HCT116 (cell line): Measurements from ENCODE around the gene PKD2. TPM values are rescaled to one million over a fixed set of nuclear protein-coding genes. Genes with fewer than 3 reads are reported as not detected.

Source experiments
- ATAC-seq: fragments of 200-7000 bp; cut with Tn5 transposase; 2 replicates; pipeline ENCODE4 v1.9.1; 2020; ENCODE audit warnings: mild to moderate bottlenecking, moderate library complexity
- BruUV-seq: library from RNA; stranded (reverse); fragments of 400-500 nt; replicated peaks from 2 replicates; lab custom pipeline; 2021; lab: Mats Ljungman, UMichigan
- CTCF ChIA-PET: fragments of 300-600 bp; sonication (Branson Sonifier 250); formaldehyde crosslinking; loops from one replicate; lab custom pipeline; 2021; ENCODE audit warnings: antibody characterized with exemption; lab: Charles Lee
- POLR2A ChIA-PET: fragments of 300-600, 350-600 bp; sonication (Branson Sonifier 250); formaldehyde crosslinking; loops from one replicate; lab custom pipeline; 2021; ENCODE audit warnings: antibody characterized with exemption; lab: Charles Lee
- RAD21 ChIA-PET, 2 experiments: fragments of 300-600 bp; sonication (Branson Sonifier 250); formaldehyde crosslinking; loops; one replicate each; lab custom pipeline; 2023; ENCODE audit warnings: low total read pairs in 2 of 2; ENCODE audit not compliant: uncharacterized antibody in 2 of 2, unreplicated experiment in 2 of 2, low non-redundant PET in 1 of 2; lab: Charles Lee
- DNase-seq: peaks from one replicate; pipeline ENCODE4 v3.0.0-alpha.2; 2010; ENCODE audit warnings: low read depth, low spot score
- H2AFZ ChIP-seq: fragments of 200-600 bp; shearing (Covaris generic), sonication (generic); 2 replicates; pipeline ENCODE4 v1.6.1; 2017; ENCODE audit warnings: low read depth, mixed run types, mixed read lengths, antibody characterized with exemption, low read length; ENCODE audit not compliant: poor library complexity, severe bottlenecking
- H3K27ac ChIP-seq: 2 replicates; pipeline ENCODE4 v1.5.1; 2012; ENCODE audit warnings: low read depth, low read length
- H3K27me3 ChIP-seq: fragments of 200-600 bp; sonication (generic); 2 replicates; pipeline ENCODE4 v1.6.1; 2016; ENCODE audit warnings: mixed run types, low read length, mixed read lengths; ENCODE audit not compliant: insufficient read depth
- H3K36me3 ChIP-seq, 2 experiments: fragments of 200-500 bp in 1 of 2; fragments of 200-600 bp in 1 of 2; sonication (Bioruptor generic) in 1 of 2; sonication (generic) in 1 of 2; 2 replicates each; pipeline versions ENCODE4 v1.5.1 to v1.6.1; 2014 to 2016; ENCODE audit warnings: low read length in 2 of 2, inconsistent platforms in 1 of 2, mixed read lengths in 1 of 2, mixed run types in 1 of 2; ENCODE audit not compliant: insufficient read depth in 2 of 2, control insufficient read depth in 1 of 2
- H3K4me1 ChIP-seq, 2 experiments: fragments of 200-600 bp in 1 of 2; sonication (generic) in 1 of 2; 2 replicates each; pipeline versions ENCODE4 v1.5.1 to v1.6.1; 2012 to 2017; ENCODE audit warnings: low read length in 2 of 2, inconsistent platforms in 1 of 2, mild to moderate bottlenecking in 1 of 2, mixed read lengths in 1 of 2, mixed run types in 1 of 2, moderate library complexity in 1 of 2; ENCODE audit not compliant: insufficient read depth in 2 of 2, control insufficient read depth in 1 of 2
- H3K4me2 ChIP-seq: fragments of 200-600 bp; sonication (generic); 2 replicates; pipeline ENCODE4 v1.6.1; 2017; ENCODE audit warnings: mixed run types, low read length, mixed read lengths
- H3K4me3 ChIP-seq, 2 experiments: fragments of 200-600 bp in 1 of 2; sonication (generic) in 1 of 2; replicated peaks in 1 of 2; 2 replicates each; pipeline ENCODE4 v1.5.1; 2011 to 2016; ENCODE audit warnings: low read length in 2 of 2, control low read depth in 1 of 2, low read depth in 1 of 2, mild to moderate bottlenecking in 1 of 2, mixed read lengths in 1 of 2, mixed run types in 1 of 2
- H3K79me2 ChIP-seq: fragments of 200-600 bp; sonication (generic); 2 replicates; pipeline ENCODE4 v1.6.1; 2017; ENCODE audit warnings: mild to moderate bottlenecking, mixed run types, low read length, moderate library complexity, mixed read lengths; ENCODE audit not compliant: insufficient read depth
- H3K9ac ChIP-seq: fragments of 200-600 bp; sonication (generic); 2 replicates; pipeline ENCODE4 v1.6.1; 2016; ENCODE audit warnings: low read length, mixed read lengths
- H3K9me2 ChIP-seq: fragments of 200-600 bp; sonication (generic), shearing (Covaris generic); 2 replicates; pipeline ENCODE4 v1.6.1; 2017; ENCODE audit warnings: mixed run types, mild to moderate bottlenecking, moderate library complexity; ENCODE audit not compliant: insufficient read depth
- H3K9me3 ChIP-seq, 2 experiments: fragments of 200-500 bp in 1 of 2; fragments of 200-600 bp in 1 of 2; sonication (Bioruptor generic) in 1 of 2; sonication (generic) in 1 of 2; 2 replicates each; pipeline ENCODE4 v1.6.1; 2014 to 2017; ENCODE audit warnings: low read length in 2 of 2, mixed read lengths in 2 of 2, inconsistent platforms in 1 of 2, low read depth in 1 of 2, mild to moderate bottlenecking in 1 of 2, mixed run types in 1 of 2, moderate library complexity in 1 of 2; ENCODE audit not compliant: control insufficient read depth in 1 of 2, insufficient read depth in 1 of 2
- H4K20me1 ChIP-seq: fragments of 200-600 bp; sonication (generic), shearing (Covaris generic); 2 replicates; pipeline ENCODE4 v1.6.1; 2017; ENCODE audit warnings: mixed run types, mild to moderate bottlenecking, moderate library complexity; ENCODE audit not compliant: insufficient read depth
- CBX3 ChIP-seq: IDR thresholded peaks from 2 replicates; pipeline ENCODE4 v1.6.1; 2012; ENCODE audit warnings: low read depth
- CTCF ChIP-seq, 3 experiments: fragments of 200-600 bp in 1 of 3; sonication (generic) in 1 of 3; IDR thresholded peaks in 2 of 3; conservative IDR thresholded peaks in 1 of 3; 2 replicates each; pipeline ENCODE4 v1.5.1; 2012 to 2017; ENCODE audit warnings: low read depth in 2 of 3, low read length in 2 of 3, antibody characterized with exemption in 1 of 3, borderline replicate concordance in 1 of 3, control low read depth in 1 of 3, mild to moderate bottlenecking in 1 of 3, mixed read lengths in 1 of 3, mixed run types in 1 of 3, moderate library complexity in 1 of 3; ENCODE audit not compliant: insufficient read depth in 1 of 3
- EGR1 ChIP-seq: IDR thresholded peaks from 2 replicates; pipeline ENCODE4 v1.6.1; 2012; ENCODE audit warnings: low read depth
- ELF1 ChIP-seq: IDR thresholded peaks from 2 replicates; pipeline ENCODE4 v1.6.1; 2012; ENCODE audit warnings: low read depth, borderline replicate concordance
- EZH2 ChIP-seq: fragments of 200-600 bp; sonication (generic); IDR thresholded peaks from 2 replicates; pipeline ENCODE4 v1.6.1; 2017; ENCODE audit warnings: antibody characterized with exemption, mixed run types
- EZH2phosphoT487 ChIP-seq: fragments of 200-600 bp; IDR thresholded peaks from 2 replicates; pipeline ENCODE4 v1.6.1; 2018; ENCODE audit warnings: antibody characterized with exemption, borderline replicate concordance
- FOSL1 ChIP-seq: IDR thresholded peaks from 2 replicates; pipeline ENCODE4 v1.6.1; 2012; ENCODE audit warnings: low read depth
- JUND ChIP-seq: IDR thresholded peaks from 2 replicates; pipeline ENCODE4 v1.6.1; 2012
- MAX ChIP-seq: IDR thresholded peaks from 2 replicates; pipeline ENCODE4 v1.6.1; 2012
- POLR2A ChIP-seq: IDR thresholded peaks from 2 replicates; pipeline ENCODE4 v1.7.0; 2011; ENCODE audit warnings: borderline replicate concordance; ENCODE audit not compliant: insufficient read depth, insufficient read length; ENCODE audit errors: extremely low read depth
- POLR2AphosphoS5 ChIP-seq: IDR thresholded peaks from 2 replicates; pipeline ENCODE4 v1.6.1; 2011; ENCODE audit warnings: mild to moderate bottlenecking, low read depth, low read length, moderate library complexity
- SIN3A ChIP-seq: IDR thresholded peaks from 2 replicates; pipeline ENCODE4 v1.6.1; 2012; ENCODE audit warnings: low read depth
- SP1 ChIP-seq: IDR thresholded peaks from 2 replicates; pipeline ENCODE4 v1.6.1; 2012; ENCODE audit warnings: low read depth
- TCF7L2 ChIP-seq: IDR thresholded peaks from 2 replicates; pipeline ENCODE4 v1.7.0; 2011; ENCODE audit warnings: borderline replicate concordance, inconsistent platforms; ENCODE audit not compliant: insufficient read depth, insufficient read length; ENCODE audit errors: extremely low read depth
- YY1 ChIP-seq: IDR thresholded peaks from 2 replicates; pipeline ENCODE4 v1.6.1; 2011; ENCODE audit warnings: low read length, low read depth, moderate library complexity, mild to moderate bottlenecking; ENCODE audit not compliant: insufficient replicate concordance; ENCODE audit errors: extremely low read depth
- ZFX ChIP-seq: fragments of 450-650 bp; IDR thresholded peaks from 2 replicates; pipeline ENCODE4 v1.6.1; 2017
- intact Hi-C: fragments of 100-400 bp; cut with micrococcal nuclease; formaldehyde crosslinking; loops from 2 replicates; pipeline ENCODE4 v1.10.0; 2022
- total RNA-seq: library from RNA; stranded (reverse); gene quantifications from one replicate; pipeline ENCODE4 v1.2.1, GENCODE V29; 2021; ENCODE audit not compliant: unreplicated experiment

The PKD2 gene
- total RNA-seq, 1 experiment from 2014 or later = 10.1 TPM

- no peak for TF ChIP-seq SP1
- TF ChIP-seq POLR2A = no peak
- no peak for TF ChIP-seq EZH2
These were observed 83.5 kb downstream of the PKD2 start (continued) for GRCh38 chr4:88090898-88091297.

DNA sequence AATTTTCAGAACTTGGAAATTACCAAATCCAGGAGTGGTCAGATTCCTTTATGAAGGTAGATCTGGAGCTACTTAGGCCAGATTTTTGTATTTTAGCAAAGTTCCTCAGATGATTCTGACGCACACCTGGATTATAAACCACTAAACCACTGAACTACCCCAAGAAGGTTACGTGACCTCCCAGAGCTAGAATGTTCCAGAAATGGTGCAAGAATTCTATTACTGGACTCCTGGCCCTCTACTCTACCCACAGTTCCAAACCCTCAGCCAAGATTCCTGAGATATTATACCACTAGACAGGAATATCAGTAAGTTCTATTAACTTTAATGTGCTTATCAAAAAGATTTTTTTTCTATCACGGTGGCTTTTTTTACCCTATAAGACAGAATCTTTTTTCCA lies 83.9 kb downstream of the PKD2 start:
- BruUV-seq = no TSS peak
- intact Hi-C loops = no loop called here
- H3K4me3 ChIP-seq = no peak overlapping the region

More for the DNA sequence above, 83.9 kb downstream of the PKD2 start:
- Histone ChIP-seq H3K27me3 (no peaks in the 10 kb centered on the region), H3K79me2 (no peaks in the 10 kb centered on the region), H3K36me3 (no peaks in the 10 kb centered on the region), H3K4me1 (no peaks in the 10 kb centered on the region), H2AFZ (no peak overlapping the region), H3K9me3 (no peaks in the 10 kb centered on the region), H4K20me1 (no peaks in the 10 kb centered on the region), H3K9me2 (no peaks in the 10 kb centered on the region), H3K9ac (no peak overlapping the region), H3K27ac (no peak overlapping the region), H3K4me2 (no peak overlapping the region)
- ChIA-PET POLR2A (no interaction called here), RAD21 (no interaction called here), CTCF (no interaction called here)
- no peak for ATAC-seq
- no peak for DNase-seq
- TF ChIP-seq CBX3 (no peak), SIN3A (no peak), FOSL1 (no peak), CTCF (IDR thresholded peaks at IDR 0.05 in 2 of 3, conservative IDR thresholded peaks at IDR 0.05 in 1 of 3; ENCODE audit: borderline replicate concordance in 1 of 3, insufficient read depth in 1 of 3, low read depth in 2 of 3, low read length in 2 of 3) (no peak), EGR1 (no peak), EZH2 (no peak), MAX (no peak), TCF7L2 (no peak), JUND (no peak), POLR2AphosphoS5 (no peak), SP1 (no peak), POLR2A (no peak), YY1 (no peak), EZH2phosphoT487 (no peak), ELF1 (no peak), ZFX (no peak)
